Astrocyte (in vitro differentiated cells and primary cell): ENCODE results near the gene PSG7. TPM values are rescaled to one million over a fixed set of nuclear protein-coding genes. Genes with fewer than 3 reads are reported as not detected.
"Not testable (repeated sequence)": the region's sequence is repeated elsewhere in the genome, so short reads cannot be mapped to it uniquely, and the experiment has no call there.

Experiments used
- DNase-seq: peaks from one replicate; pipeline ENCODE4 v3.0.0-alpha.2; 2010; ENCODE audit warnings: low read depth
- FAIRE-seq: peaks from 2 replicates; lab custom pipeline; 2011; peaks lifted over from hg19 to GRCh38; lab: Jason Lieb, UNC
- H2AFZ ChIP-seq: 2 replicates; pipeline ENCODE4 v1.6.0; 2012; ENCODE audit warnings: low read depth, low read length, inconsistent platforms
- H3K27ac ChIP-seq: 2 replicates; pipeline ENCODE4 v1.5.1; 2011; ENCODE audit warnings: low read depth, low read length, inconsistent platforms
- H3K27me3 ChIP-seq: 2 replicates; pipeline ENCODE4 v1.6.0; 2011; ENCODE audit warnings: low read length, inconsistent platforms; ENCODE audit not compliant: insufficient read depth
- H3K36me3 ChIP-seq: 2 replicates; pipeline ENCODE4 v1.5.1; 2011; ENCODE audit warnings: low read length, inconsistent platforms; ENCODE audit not compliant: insufficient read depth
- H3K4me1 ChIP-seq: 2 replicates; pipeline ENCODE4 v1.5.1; 2011; ENCODE audit warnings: low read length, inconsistent platforms; ENCODE audit not compliant: insufficient read depth
- H3K4me2 ChIP-seq: 2 replicates; pipeline ENCODE4 v1.6.0; 2012; ENCODE audit warnings: low read length, inconsistent platforms
- H3K4me3 ChIP-seq: 2 replicates; pipeline ENCODE4 v1.5.1; 2011; ENCODE audit warnings: low read depth, mild to moderate bottlenecking, low read length, inconsistent platforms; ENCODE audit not compliant: insufficient read depth
- H3K79me2 ChIP-seq: 2 replicates; pipeline ENCODE4 v1.6.0; 2012; ENCODE audit warnings: mild to moderate bottlenecking, low read length, inconsistent platforms; ENCODE audit not compliant: insufficient read depth
- H3K9ac ChIP-seq: 2 replicates; pipeline ENCODE4 v1.6.0; 2012; ENCODE audit warnings: mild to moderate bottlenecking, low read length, inconsistent platforms
- H3K9me3 ChIP-seq: 2 replicates; pipeline ENCODE4 v1.5.1; 2012; ENCODE audit warnings: low read depth, mild to moderate bottlenecking, low read length, inconsistent platforms; ENCODE audit not compliant: insufficient read depth
- H4K20me1 ChIP-seq: 2 replicates; pipeline ENCODE4 v1.6.0; 2012; ENCODE audit warnings: low read length, inconsistent platforms; ENCODE audit not compliant: insufficient read depth
- H3K27ac Mint-ChIP-seq: one replicate; pipeline ENCODE4 v1.8.0; 2021; ENCODE audit warnings: mild to moderate bottlenecking, mixed read lengths; ENCODE audit not compliant: unreplicated experiment
- H3K27me3 Mint-ChIP-seq: one replicate; pipeline ENCODE4 v1.8.0; 2021; ENCODE audit warnings: low read depth, mixed read lengths; ENCODE audit not compliant: unreplicated experiment
- H3K36me3 Mint-ChIP-seq: one replicate; pipeline ENCODE4 v1.8.0; 2021; ENCODE audit warnings: low read depth, mixed read lengths; ENCODE audit not compliant: unreplicated experiment
- H3K4me1 Mint-ChIP-seq: one replicate; pipeline ENCODE4 v1.8.0; 2021; ENCODE audit warnings: low read depth, mixed read lengths; ENCODE audit not compliant: unreplicated experiment
- H3K4me3 Mint-ChIP-seq: one replicate; pipeline ENCODE4 v1.8.0; 2021; ENCODE audit warnings: mild to moderate bottlenecking, moderate library complexity, mixed read lengths; ENCODE audit not compliant: unreplicated experiment
- H3K9me3 Mint-ChIP-seq: one replicate; pipeline ENCODE4 v1.8.0; 2021; ENCODE audit warnings: mild to moderate bottlenecking, mixed read lengths; ENCODE audit not compliant: unreplicated experiment
- CTCF ChIP-seq: IDR thresholded peaks from 2 replicates; pipeline ENCODE4 v1.5.1; 2011; ENCODE audit warnings: low read depth, mild to moderate bottlenecking, inconsistent platforms, low read length, moderate library complexity; ENCODE audit not compliant: insufficient read depth
- EZH2 ChIP-seq: IDR thresholded peaks from 2 replicates; pipeline ENCODE4 v1.6.1; 2012; ENCODE audit warnings: mild to moderate bottlenecking, low read length, inconsistent platforms; ENCODE audit not compliant: insufficient read depth
- total RNA-seq: library from RNA; stranded (reverse); gene quantifications from 2 replicates; pipeline ENCODE4 v1.2.1, GENCODE V29; 2021

PSG7 gene
- total RNA-seq, 1 donor from 2014 or later: not detected

- H3K27me3 ChIP-seq, H4K20me1 ChIP-seq, H3K27ac ChIP-seq, H2AFZ ChIP-seq, H3K27ac Mint-ChIP-seq, H3K4me3 Mint-ChIP-seq, H3K4me3 ChIP-seq, H3K27me3 Mint-ChIP-seq, H3K36me3 ChIP-seq, H3K4me1 Mint-ChIP-seq, DNase-seq, H3K9ac ChIP-seq, H3K9me3 ChIP-seq, H3K4me2 ChIP-seq, FAIRE-seq, H3K4me1 ChIP-seq, H3K36me3 Mint-ChIP-seq, H3K79me2 ChIP-seq: not testable (repeated sequence)
- TF ChIP-seq CTCF: peak; percentile 30
- H3K9me3 Mint-ChIP-seq: peaks cover 19% of the 10 kb centered on the region
These were observed 55.7 kb downstream of the PSG7 start for GRCh38 chr19:42881279-42881678.

- H3K36me3 Mint-ChIP-seq: not testable (repeated sequence)
- peaks cover 19% of the 10 kb centered on the region for H3K9me3 Mint-ChIP-seq
These were observed 56.4 kb downstream of the PSG7 start for GRCh38 chr19:42880621-42881020.

GRCh38 chr19:42879613-42880012 is 57.4 kb downstream of the PSG7 start, which contains the start of gene PSG1:
PSG1 (minus strand) TSS chr19:42879713; CDS start chr19:42879581, 132 bp downstream.
- Mint-ChIP-seq H3K27me3 (no peaks in the 10 kb centered on the region), H3K4me1 (no peaks in the 10 kb centered on the region), H3K9me3 (peaks cover 19% of the 10 kb centered on the region), H3K27ac (no peak within 1 kb of the TSS), H3K4me3 (no peak within 1 kb of the TSS), H3K36me3 (no peaks in the 10 kb centered on the region)
- FAIRE-seq: no peak
- Histone ChIP-seq H3K9ac (no peak within 1 kb of the TSS), H3K4me2 (no peak within 1 kb of the TSS), H3K36me3 (no peaks in the 10 kb centered on the region), H3K27me3 (no peaks in the 10 kb centered on the region), H2AFZ (no peak within 1 kb of the TSS), H3K79me2 (no peaks in the 10 kb centered on the region), H3K9me3 (no peaks in the 10 kb centered on the region), H4K20me1 (no peaks in the 10 kb centered on the region), H3K27ac (no peak within 1 kb of the TSS), H3K4me1 (peaks cover 20% of the 10 kb centered on the region), H3K4me3 (no peak within 1 kb of the TSS)
- no peak for DNase-seq
- TF ChIP-seq EZH2 (no peak), CTCF (no peak)

More at GRCh38 chr19:42880621-42881020, 56.4 kb downstream of the PSG7 start:
- H3K4me3 ChIP-seq, H4K20me1 ChIP-seq, H3K9me3 ChIP-seq, H3K27ac Mint-ChIP-seq, H3K27ac ChIP-seq, FAIRE-seq, H3K36me3 ChIP-seq, H3K4me1 Mint-ChIP-seq, H3K9ac ChIP-seq, H3K4me2 ChIP-seq, H2AFZ ChIP-seq, H3K27me3 ChIP-seq, H3K4me3 Mint-ChIP-seq, H3K79me2 ChIP-seq, DNase-seq, H3K27me3 Mint-ChIP-seq: not testable (repeated sequence)
- H3K4me1 ChIP-seq: peaks cover 13% of the 10 kb centered on the region

GRCh38 chr19:42876596-42876995 is 60.4 kb downstream of the PSG7 start:
- H3K4me2 ChIP-seq, H3K9me3 ChIP-seq, H3K27me3 Mint-ChIP-seq, H3K36me3 ChIP-seq, H2AFZ ChIP-seq, H3K4me3 ChIP-seq, H3K79me2 ChIP-seq, H4K20me1 ChIP-seq, H3K4me3 Mint-ChIP-seq, FAIRE-seq, H3K27ac Mint-ChIP-seq, H3K27me3 ChIP-seq, H3K4me1 Mint-ChIP-seq, H3K36me3 Mint-ChIP-seq: not testable (repeated sequence)
- Histone ChIP-seq H3K4me1 (peaks cover 22% of the 10 kb centered on the region), H3K27ac (peak overlapping the region; percentile 93), H3K9ac (peak overlapping the region; percentile 77)
- peaks cover 26% of the 10 kb centered on the region for H3K9me3 Mint-ChIP-seq
- DNase-seq: peak; percentile 83

GRCh38 chr19:42875881-42876280 is 61.1 kb downstream of the PSG7 start:
- H3K4me3 ChIP-seq, H3K27me3 ChIP-seq, H3K27me3 Mint-ChIP-seq, H3K9me3 ChIP-seq, H3K4me3 Mint-ChIP-seq, H4K20me1 ChIP-seq, H3K36me3 Mint-ChIP-seq, FAIRE-seq, H3K4me1 Mint-ChIP-seq, H3K79me2 ChIP-seq, H3K36me3 ChIP-seq: not testable (repeated sequence)
- H3K9me3 Mint-ChIP-seq: peaks cover 23% of the 10 kb centered on the region
- Histone ChIP-seq H3K4me1 (peaks cover 22% of the 10 kb centered on the region), H2AFZ (peak overlapping the region; percentile 10), H3K9ac (peak overlapping the region; percentile 77), H3K27ac (peak overlapping the region; percentile 93), H3K4me2 (peak overlapping the region; percentile 39)
- DNase-seq: peak; percentile 20
- H3K27ac Mint-ChIP-seq: peak overlapping the region; percentile 66
